Esophagus squamous epithelium (tissue), 4 donors: ENCODE results near the gene KRT40.

Experiments
- CTCF ChIP-seq, 6 experiments: fragments of 450-650 bp in 4 of 6; fragments of 200-600 bp in 2 of 6; sonication (generic) in 2 of 6; IDR thresholded peaks; one replicate each; pipeline ENCODE4 v1.5.1; 2016 to 2019; ENCODE audit warnings: antibody characterized with exemption in 6 of 6, mild to moderate bottlenecking in 4 of 6, moderate library complexity in 4 of 6
- POLR2A ChIP-seq, 4 donors: fragments of 450-650 bp; IDR thresholded peaks; one replicate each; pipeline ENCODE4 v1.6.1; 2017; ENCODE audit warnings: antibody characterized with exemption in 4 of 4, mild to moderate bottlenecking in 4 of 4, moderate library complexity in 3 of 4

GRCh38 chr17:41015454-41015853, 31.3 kb upstream of the KRT40 start:
- no peak for TF ChIP-seq CTCF (IDR thresholded peaks at IDR 0.05)
- no peak for TF ChIP-seq POLR2A (IDR thresholded peaks at IDR 0.05)
